ENCODE measurements around the gene CCDC157.

DNA sequence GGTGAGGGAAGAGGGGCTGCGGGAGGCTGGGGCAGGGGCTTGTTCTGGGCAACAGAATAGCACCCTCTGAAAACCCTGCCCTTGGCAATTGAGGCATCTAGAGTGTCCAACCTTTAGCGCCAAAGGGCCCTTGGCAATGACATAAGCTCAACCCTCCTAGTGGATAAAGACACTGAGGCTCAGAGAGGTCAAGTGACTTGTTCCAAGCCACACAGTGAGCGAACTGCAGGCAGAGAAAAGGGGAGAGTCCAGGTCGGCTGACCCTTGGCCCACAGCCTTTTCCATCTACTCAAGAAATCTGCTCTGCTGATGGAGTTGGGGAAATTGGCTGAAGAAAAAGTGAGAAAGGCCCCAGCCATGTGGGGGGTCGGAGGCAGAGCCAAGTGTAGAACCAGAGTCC lies 42.9 kb downstream of the CCDC157 start:
- TF ChIP-seq, protein P1, sequence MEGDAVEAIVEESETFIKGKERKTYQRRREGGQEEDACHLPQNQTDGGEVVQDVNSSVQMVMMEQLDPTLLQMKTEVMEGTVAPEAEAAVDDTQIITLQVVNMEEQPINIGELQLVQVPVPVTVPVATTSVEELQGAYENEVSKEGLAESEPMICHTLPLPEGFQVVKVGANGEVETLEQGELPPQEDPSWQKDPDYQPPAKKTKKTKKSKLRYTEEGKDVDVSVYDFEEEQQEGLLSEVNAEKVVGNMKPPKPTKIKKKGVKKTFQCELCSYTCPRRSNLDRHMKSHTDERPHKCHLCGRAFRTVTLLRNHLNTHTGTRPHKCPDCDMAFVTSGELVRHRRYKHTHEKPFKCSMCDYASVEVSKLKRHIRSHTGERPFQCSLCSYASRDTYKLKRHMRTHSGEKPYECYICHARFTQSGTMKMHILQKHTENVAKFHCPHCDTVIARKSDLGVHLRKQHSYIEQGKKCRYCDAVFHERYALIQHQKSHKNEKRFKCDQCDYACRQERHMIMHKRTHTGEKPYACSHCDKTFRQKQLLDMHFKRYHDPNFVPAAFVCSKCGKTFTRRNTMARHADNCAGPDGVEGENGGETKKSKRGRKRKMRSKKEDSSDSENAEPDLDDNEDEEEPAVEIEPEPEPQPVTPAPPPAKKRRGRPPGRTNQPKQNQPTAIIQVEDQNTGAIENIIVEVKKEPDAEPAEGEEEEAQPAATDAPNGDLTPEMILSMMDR (IDR thresholded peaks at IDR 0.05; ENCODE audit: low read depth, low read length, missing input control) = no peak
- TF ChIP-seq, protein P2, sequence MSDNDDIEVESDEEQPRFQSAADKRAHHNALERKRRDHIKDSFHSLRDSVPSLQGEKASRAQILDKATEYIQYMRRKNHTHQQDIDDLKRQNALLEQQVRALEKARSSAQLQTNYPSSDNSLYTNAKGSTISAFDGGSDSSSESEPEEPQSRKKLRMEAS (IDR thresholded peaks at IDR 0.05) = no peak
- no peak for TF ChIP-seq EGR1 (IDR thresholded peaks at IDR 0.05; ENCODE audit: low read depth in 2 of 2)
- TF ChIP-seq, protein P3, sequence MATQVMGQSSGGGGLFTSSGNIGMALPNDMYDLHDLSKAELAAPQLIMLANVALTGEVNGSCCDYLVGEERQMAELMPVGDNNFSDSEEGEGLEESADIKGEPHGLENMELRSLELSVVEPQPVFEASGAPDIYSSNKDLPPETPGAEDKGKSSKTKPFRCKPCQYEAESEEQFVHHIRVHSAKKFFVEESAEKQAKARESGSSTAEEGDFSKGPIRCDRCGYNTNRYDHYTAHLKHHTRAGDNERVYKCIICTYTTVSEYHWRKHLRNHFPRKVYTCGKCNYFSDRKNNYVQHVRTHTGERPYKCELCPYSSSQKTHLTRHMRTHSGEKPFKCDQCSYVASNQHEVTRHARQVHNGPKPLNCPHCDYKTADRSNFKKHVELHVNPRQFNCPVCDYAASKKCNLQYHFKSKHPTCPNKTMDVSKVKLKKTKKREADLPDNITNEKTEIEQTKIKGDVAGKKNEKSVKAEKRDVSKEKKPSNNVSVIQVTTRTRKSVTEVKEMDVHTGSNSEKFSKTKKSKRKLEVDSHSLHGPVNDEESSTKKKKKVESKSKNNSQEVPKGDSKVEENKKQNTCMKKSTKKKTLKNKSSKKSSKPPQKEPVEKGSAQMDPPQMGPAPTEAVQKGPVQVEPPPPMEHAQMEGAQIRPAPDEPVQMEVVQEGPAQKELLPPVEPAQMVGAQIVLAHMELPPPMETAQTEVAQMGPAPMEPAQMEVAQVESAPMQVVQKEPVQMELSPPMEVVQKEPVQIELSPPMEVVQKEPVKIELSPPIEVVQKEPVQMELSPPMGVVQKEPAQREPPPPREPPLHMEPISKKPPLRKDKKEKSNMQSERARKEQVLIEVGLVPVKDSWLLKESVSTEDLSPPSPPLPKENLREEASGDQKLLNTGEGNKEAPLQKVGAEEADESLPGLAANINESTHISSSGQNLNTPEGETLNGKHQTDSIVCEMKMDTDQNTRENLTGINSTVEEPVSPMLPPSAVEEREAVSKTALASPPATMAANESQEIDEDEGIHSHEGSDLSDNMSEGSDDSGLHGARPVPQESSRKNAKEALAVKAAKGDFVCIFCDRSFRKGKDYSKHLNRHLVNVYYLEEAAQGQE (IDR thresholded peaks at IDR 0.05) = no peak
- TF ChIP-seq RXRA (IDR thresholded peaks at IDR 0.05) = no peak
- no peak for TF ChIP-seq SP1 (IDR thresholded peaks at IDR 0.05)
- TF ChIP-seq RAD21 (IDR thresholded peaks at IDR 0.05) = no peak
- no peak for TF ChIP-seq JUND (IDR thresholded peaks at IDR 0.05)
- TF ChIP-seq GABPA (IDR thresholded peaks at IDR 0.05 in 1 of 2, conservative IDR thresholded peaks at IDR 0.05 in 1 of 2) = no peak

Measured in liver (tissue), 3 donors.